Measurements from ENCODE around the gene DUOXA2.
"Not testable (repeated sequence)": the region's sequence is repeated elsewhere in the genome, so short reads cannot be mapped to it uniquely, and the experiment has no call there.

DUOXA2 gene

DNA sequence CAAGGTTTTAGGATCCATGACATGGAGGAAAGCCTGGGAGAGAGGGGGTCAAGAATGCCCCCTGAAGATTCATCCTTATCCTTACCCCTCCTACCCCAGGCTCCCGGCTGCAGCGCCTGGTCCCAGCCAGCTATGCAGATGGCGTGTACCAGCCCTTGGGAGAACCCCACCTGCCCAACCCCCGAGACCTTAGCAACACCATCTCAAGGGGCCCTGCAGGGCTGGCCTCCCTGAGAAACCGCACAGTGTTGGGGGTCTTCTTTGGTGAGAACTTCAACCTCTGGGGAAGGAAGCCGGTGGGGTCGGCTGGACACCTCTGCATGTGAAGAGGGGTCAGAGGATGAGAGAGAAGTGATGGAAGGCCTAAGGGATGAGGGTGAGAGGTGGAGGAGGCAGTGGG is 19.9 kb downstream of the DUOXA2 start:
- H3K4me3 ChIP-seq (ENCODE audit: low read length), result no peak overlapping the region
- TF ChIP-seq CTCF (conservative IDR thresholded peaks at IDR 0.05; ENCODE audit: low read length), result no peak
- DNase-seq (ENCODE audit: low read depth), result no peak

DNA sequence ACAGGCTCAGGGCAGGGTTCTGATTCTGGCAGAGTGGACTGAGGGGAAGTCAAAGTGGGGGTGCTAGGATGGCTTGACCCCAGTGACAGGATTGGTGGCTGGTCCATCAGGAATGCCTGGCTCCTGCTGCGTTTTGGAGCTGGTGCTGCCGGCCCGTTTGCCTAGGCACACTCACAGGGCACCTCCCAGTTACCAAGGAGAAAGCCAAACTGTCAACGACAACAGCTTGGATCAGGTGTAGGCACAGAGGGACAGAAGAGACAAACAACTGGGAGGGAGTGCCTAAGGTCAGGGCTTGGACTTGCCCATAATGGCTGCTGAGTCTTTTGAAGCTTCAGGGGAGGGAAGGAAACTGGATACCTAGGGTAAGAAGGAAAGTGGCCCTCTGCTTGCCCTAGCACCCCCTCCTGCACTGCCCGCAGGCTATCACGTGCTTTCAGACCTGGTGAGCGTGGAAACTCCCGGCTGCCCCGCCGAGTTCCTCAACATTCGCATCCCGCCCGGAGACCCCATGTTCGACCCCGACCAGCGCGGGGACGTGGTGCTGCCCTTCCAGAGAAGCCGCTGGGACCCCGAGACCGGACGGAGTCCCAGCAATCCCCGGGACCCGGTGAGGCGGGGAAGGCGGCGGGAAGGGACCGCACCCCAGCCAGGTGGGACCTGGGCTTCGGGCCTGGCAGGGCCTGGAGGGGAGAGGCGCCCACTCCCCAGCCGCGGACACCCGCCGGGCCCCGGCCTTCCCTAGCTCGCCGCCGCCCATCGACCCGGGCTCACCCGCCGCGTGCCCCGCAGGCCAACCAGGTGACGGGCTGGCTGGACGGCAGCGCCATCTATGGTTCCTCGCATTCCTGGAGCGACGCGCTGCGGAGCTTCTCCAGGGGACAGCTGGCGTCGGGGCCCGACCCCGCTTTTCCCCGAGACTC is 20.8 kb downstream of the DUOXA2 start:
- H3K4me3 ChIP-seq (ENCODE audit: low read length), result no peak overlapping the region
- no peak for TF ChIP-seq CTCF (conservative IDR thresholded peaks at IDR 0.05; ENCODE audit: low read length)
- DNase-seq (ENCODE audit: low read depth), result no peak

- H3K4me3 ChIP-seq (ENCODE audit: low read length); DNase-seq (ENCODE audit: low read depth): not testable (repeated sequence)
These were observed 21.7 kb downstream of the DUOXA2 start for GRCh38 chr15:45135705-45136377.

GRCh38 chr15:45136378-45136764 is 22.2 kb downstream of the DUOXA2 start:
- TF ChIP-seq CTCF (conservative IDR thresholded peaks at IDR 0.05; ENCODE audit: low read length), result no peak
- H3K4me3 ChIP-seq (ENCODE audit: low read length), result no peak overlapping the region
- DNase-seq (ENCODE audit: low read depth), result no peak

DNA sequence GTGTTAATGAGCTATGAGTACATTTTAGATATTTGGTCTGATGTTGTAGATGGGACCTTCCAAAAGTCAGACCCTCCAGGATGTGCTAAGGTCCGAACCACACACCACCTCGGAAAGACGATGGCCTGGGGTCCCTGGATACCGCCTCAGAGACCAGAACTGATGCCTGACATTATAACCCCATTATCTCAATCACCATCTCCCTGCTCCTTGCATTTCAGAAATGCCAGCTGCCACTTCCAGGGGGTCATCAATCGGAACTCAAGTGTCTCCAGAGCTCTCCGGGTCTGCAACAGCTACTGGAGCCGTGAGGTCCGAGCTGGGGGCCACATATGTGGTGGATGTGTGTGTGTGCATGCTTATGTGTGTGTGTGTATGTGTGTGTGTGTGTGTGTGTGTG is 23.6 kb downstream of the DUOXA2 start:
- no peak overlapping the region for H3K4me3 ChIP-seq (ENCODE audit: low read length)
- DNase-seq (ENCODE audit: low read depth), result no peak
- no peak for TF ChIP-seq CTCF (conservative IDR thresholded peaks at IDR 0.05; ENCODE audit: low read length)

- H3K4me3 ChIP-seq (ENCODE audit: low read length), result no peak overlapping the region
- TF ChIP-seq CTCF (conservative IDR thresholded peaks at IDR 0.05; ENCODE audit: low read length), result no peak
- no peak for DNase-seq (ENCODE audit: low read depth)
These were observed 25.0 kb downstream of the DUOXA2 start for GRCh38 chr15:45138814-45139765.

GRCh38 chr15:45139770-45140169 is 25.6 kb downstream of the DUOXA2 start:
- no peak for DNase-seq (ENCODE audit: low read depth)
- no peak overlapping the region for H3K4me3 ChIP-seq (ENCODE audit: low read length)
- TF ChIP-seq CTCF (conservative IDR thresholded peaks at IDR 0.05; ENCODE audit: low read length), result no peak

Data from AG10803 (cell line).